Sigmoid colon (tissue), 4 donors: ENCODE measurements around the gene SYT11.

Experiments
- CTCF ChIP-seq, 4 experiments: fragments of 450-650 bp in 3 of 4; fragments of 200-600 bp in 1 of 4; IDR thresholded peaks; one replicate each; pipeline ENCODE4 v1.5.1; 2016 to 2019; ENCODE audit warnings: antibody characterized with exemption in 4 of 4, mild to moderate bottlenecking in 3 of 4, moderate library complexity in 2 of 4
- POLR2AphosphoS5 ChIP-seq, 4 donors: sonication (generic); formaldehyde crosslinking; IDR thresholded peaks; one replicate each; pipeline ENCODE4 v1.6.1; 2017; ENCODE audit warnings: antibody characterized with exemption in 4 of 4

GRCh38 chr1:155911156-155912055 is 52.0 kb downstream of the SYT11 start, which contains the start of gene RIT1:
- TF ChIP-seq CTCF (IDR thresholded peaks at IDR 0.05) (peak in 3 of 4 experiments; percentile 18 to 31 (median 18)), POLR2AphosphoS5 (IDR thresholded peaks at IDR 0.05) (peak; percentile 87 to 92 (median 88))
